CD4-positive, alpha-beta T cell treated with Interleukin-4 for 1 hour (primary cell): Measurements from ENCODE around the gene SLC25A28.
A peak's percentile ranks its signal among the peaks of the same experiment; 100 is the strongest.
"Not testable (repeated sequence)": the region's sequence is repeated elsewhere in the genome, so short reads cannot be mapped to it uniquely, and the experiment has no call there.

Experiments used
- DNase-seq, 2 donors: peaks; one replicate each; pipeline ENCODE4 v3.0.0-alpha.2; 2020 to 2022

The SLC25A28 gene

GRCh38 chr10:99625124-99625523 lies 4.9 kb upstream of the SLC25A28 start:
- not testable (repeated sequence) for DNase-seq

DNA sequence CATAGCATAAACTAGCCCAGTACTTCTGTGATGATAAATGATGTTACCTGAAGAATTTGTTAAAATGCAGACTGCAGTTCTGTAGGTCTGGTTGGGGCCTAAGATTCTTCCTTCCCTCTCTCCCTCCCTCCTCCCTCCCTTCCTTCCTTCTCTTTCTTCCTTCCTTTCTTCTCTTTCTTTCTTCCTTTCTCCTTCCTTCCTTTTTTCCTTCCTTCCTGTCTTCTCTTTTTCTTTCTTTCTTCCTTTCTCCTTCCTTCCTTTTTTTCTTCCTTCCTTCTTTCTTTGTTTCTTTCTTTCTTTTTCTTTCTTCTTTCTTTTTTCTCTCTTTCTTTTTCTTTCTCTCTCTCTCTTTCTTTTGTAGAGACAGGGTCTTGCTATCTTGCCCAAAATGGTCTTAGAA lies 3.7 kb upstream of the SLC25A28 start:
- no peak for DNase-seq

- no peak for DNase-seq
Observed at GRCh38 chr10:99621454-99622251, 1.4 kb upstream of the SLC25A28 start.

- peak; percentile 80 to 85 for DNase-seq
Observed at GRCh38 chr10:99620711-99621453, 643 bp upstream of the SLC25A28 start.

DNA sequence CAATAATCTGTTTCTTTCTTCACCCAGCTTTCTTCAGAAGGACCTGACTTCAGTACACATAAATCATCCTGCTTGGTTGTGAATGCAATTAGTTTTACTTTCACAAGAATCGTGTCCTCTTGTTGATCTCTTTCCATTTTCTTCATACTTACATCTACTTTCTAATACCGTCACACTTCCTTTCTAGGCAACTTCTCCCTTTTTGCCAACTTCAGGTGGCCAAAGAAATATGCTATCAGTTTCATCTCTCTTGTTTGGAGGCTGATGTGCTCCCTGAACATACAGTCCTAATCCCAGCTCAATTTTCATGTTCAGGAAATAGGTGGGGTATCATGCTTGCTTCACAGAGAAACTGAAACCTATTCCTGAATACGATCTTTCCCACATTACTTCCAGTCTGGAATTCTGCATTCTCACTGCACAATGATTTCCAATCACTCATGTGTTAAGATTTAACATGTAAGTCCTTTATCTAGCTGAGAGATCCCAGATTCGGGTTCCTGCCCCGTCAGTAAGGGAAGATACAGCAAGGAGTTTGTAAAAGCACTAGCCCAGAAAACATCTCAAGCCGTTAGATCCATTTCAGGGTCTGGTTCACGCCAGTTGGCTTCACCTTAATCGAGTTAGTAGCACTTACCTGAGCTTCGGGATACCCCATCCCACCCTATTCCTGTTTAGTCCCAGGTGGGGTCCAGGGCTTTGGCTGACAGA lies 994 bp downstream of the SLC25A28 start:
- peak in 1 of 2 donors; percentile 37 for DNase-seq

DNA sequence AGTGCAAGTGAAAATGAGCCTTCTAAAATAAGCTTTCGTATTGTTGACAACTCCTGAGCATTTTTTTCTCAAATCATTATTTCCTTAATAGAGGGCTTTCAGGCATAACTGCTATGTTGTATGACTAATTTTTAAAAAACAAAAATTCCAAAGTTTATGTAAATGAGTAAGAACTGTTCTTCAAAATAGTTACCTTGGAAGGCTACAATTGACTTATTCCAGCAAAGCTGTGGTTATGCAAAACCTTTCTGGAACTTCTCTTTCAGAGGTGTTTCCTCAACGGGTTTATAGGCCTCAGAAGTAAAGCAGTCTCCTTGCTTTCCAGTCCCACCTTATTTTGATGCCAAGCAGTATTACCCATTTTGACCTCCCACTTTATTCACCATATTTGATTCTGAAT lies 2.5 kb downstream of the SLC25A28 start:
- no peak for DNase-seq

DNA sequence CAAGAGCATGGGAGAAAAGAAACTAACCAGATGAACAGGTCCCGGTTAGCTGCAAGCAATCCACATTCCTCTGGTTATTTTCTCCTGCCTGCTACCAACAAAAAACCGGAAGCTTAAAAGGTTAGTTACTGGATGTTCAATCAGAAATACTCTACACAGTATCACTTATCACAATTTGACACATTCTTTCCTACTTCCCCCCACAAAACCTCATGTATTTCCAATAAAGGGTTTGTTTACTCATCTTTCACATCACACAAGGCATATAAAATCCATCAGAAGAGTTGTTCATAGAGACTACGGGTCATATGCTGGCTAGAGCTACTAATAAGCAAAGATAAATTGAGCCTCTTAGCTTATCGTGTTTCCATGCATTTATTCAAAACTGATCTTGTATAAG lies 4.8 kb downstream of the SLC25A28 start:
- DNase-seq, result no peak

DNA sequence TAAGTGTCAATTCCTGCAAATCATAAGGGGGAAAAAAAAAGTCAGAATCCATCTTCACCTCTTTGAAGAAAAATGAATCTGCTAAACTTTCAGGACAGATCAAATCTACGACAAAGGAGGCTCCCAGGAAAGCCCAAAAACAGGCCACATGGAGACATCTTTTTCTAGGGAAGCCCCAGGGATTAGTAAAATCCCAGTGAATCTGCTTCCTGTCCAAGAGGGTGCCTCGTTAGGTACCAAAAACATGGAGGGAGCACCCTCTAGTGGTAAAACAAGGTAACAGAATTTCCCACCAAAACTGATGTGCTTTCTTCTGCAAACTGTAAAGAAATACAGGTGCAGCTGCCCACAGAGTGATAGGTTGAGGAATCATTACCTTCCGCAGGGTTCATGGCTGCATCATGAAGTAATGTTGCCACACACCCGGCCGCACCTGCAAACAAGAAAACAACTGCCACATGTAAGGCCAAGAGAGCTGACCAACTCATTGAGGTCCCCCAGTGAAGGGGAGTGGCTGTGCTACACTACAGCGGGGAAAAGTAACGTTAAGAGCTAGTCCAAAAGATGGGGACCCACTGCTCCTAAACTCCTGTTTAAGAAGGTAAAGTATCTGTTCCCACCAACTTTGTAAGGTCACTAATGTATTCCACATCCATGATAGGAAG lies 7.9 kb downstream of the SLC25A28 start:
- DNase-seq, result peak in 1 of 2 donors; percentile 68

DNA sequence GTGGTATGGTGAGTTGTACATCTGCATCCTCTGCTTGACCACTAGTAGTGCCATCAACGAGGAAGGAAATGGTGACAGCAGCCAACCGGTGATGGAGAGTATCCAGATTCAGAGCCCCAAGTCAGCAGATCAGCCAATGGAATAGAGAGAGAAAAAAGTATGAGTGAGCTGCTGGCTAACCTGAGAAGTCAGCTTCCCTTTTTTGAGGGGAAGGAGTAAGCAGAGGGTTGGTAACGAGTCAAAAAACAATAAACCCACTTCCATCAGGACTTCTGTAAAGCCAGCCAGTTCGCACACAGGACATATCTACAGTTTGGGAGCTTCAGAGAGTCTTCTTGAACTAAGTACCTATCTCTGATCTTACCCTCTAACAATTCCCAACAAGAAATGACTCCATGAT lies 8.9 kb downstream of the SLC25A28 start:
- DNase-seq, result no peak

DNA sequence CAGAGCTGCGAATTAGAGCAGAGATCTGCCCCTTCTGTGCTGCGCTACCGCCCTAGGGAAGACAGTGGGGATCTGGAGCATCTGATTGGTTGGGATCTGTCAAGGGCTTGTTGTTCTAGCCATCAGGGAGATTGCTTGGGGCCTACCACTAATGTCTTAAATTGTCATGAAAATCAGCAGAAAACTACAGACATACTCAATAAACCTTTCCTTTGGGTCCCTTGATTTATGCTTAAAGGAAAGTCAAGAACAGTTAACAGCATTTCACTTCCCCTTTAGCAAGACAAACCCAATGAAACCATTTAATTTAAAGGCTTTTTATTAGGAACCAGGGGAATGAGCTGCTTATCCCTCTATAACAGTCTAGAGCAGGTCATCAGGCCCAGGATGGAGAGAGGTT lies 10.0 kb downstream of the SLC25A28 start:
- DNase-seq, result no peak

- no peak for DNase-seq
Observed at GRCh38 chr10:99609186-99609585, 11.1 kb downstream of the SLC25A28 start.

- no peak for DNase-seq
Observed at GRCh38 chr10:99605351-99605750, 14.9 kb downstream of the SLC25A28 start.

DNA sequence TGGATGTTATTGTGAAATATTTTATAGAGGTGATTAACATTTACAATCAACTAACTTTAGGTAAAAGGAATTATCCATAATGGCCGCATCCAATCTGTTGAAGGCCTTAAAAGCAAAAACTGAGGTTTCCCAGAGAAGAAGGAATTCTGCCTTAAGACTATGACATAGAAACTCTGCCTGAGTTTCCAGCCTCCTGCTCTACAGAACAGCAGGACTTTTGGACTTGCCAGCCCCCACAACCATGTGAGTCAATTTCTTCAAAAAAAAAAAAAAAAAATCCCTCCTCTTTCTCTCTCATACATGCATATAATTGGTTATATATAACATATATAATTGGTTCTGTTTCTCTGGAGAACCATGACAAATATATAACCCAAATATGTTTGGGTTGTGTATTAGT lies 15.4 kb downstream of the SLC25A28 start:
- no peak for DNase-seq

GRCh38 chr10:99598781-99599509 lies 21.3 kb downstream of the SLC25A28 start:
- no peak for DNase-seq

DNA sequence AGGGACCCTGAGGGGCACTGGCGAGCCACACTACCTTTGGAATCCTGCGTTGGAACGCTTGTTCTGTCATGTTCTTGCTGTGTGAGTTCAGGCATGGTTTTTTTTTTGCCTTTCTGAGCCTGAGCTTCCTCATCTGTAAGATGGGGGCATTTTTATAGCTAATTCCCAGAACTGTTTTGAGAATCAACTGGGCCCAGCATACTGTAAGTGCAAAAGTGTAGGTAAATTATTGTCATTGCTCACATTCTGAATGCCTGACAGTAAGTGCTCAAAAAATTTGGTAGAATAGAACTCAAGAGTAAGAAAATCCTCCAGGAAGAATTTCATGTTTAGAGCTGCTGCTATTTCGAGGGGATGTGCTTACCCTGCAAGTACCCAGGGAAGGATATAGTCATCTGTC lies 22.2 kb downstream of the SLC25A28 start:
- DNase-seq, result no peak

DNA sequence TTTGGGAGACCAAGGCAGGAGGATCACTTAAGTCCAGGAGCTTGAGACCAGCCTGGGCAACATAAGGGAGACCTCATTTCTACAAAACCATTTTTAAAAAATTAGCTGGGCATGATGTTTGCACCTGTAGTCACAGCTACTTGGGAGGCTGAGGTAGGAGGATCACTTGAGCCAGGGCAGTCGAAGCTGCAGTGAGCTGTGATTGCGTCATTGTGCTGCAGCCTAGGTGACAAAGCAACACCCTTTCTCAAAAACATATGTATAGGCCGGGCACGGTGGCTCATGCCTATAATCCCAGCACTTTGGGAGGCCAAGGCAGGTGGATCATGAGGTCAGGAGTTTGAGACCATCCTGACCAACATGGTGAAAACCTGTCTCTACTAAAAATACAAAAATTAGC lies 23.5 kb downstream of the SLC25A28 start:
- not testable (repeated sequence) for DNase-seq

DNA sequence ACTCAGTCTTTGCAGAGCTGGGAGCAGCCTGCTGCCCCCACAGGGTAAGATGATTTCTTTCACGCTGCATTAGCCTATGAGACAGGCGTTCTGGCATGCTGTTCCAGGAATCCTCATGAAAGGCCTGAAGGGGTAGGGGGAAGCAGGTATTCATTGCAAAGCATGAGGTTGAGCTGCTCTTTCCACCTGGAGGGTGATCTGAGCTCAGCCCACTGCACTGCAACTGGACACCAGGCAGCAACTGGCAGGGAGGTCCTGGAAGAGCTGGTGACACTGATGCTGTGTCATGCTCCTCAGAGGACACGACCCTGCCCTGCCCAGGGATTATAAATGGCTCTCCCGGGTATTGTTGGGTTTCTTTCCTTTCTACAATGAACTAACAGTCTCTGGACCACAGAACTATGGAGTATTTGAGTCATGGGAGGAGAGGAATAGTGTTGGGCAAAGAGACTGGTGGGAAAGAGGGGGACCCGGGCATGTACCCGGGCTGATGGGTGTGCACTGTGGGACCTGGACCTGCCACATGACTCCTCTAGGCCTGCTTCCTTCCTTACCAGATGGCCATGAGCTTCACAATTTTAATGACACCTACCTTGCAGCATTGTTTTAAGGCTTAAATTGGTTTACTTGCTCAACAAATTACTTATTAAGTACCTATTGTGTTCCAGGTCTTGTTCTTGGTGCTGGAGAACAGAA lies 24.3 kb downstream of the SLC25A28 start:
- DNase-seq, result no peak

DNA sequence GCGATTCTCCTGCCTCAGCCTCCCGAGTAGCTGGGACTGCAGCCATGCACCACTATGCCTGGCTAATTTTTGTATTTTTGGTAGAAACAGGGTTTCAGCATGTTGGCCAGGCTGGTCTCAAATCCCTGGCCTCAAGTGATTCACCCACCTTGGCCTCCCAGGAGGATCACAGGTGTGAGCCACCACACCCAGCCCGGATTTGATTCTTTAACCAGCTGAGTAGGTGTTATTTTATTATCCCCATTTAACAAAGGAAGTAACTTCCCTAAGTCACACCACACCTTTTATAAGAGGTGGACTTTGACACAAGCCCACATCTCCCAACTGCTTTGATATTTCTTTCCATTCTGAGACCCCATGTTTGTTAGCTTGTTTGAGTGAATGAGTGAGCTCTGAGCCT lies 25.0 kb downstream of the SLC25A28 start:
- no peak for DNase-seq

DNA sequence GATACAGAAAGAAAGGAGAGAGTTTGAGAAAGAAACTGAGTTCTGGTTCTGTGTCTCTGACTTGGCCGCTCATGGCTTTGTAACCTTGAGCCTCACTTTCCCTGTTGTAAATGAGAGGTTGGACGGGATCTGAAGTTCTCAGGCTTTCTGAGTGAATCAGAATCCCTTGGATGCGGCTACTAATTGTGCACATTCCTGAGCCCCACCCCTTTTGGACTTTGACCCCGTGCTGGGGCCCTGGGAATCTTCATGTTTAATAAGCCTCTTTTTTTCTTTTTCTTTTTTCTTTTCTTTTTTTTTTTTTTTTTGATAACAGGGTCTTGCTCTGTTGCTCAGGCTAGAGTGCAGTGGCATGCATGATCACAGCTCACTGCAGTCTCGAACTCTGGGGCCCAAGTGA lies 26.9 kb downstream of the SLC25A28 start:
- no peak for DNase-seq

- no peak for DNase-seq
Observed at GRCh38 chr10:99590799-99591198, 29.4 kb downstream of the SLC25A28 start.

- DNase-seq, result no peak
Observed at GRCh38 chr10:99583687-99584086, 36.6 kb downstream of the SLC25A28 start.

DNA sequence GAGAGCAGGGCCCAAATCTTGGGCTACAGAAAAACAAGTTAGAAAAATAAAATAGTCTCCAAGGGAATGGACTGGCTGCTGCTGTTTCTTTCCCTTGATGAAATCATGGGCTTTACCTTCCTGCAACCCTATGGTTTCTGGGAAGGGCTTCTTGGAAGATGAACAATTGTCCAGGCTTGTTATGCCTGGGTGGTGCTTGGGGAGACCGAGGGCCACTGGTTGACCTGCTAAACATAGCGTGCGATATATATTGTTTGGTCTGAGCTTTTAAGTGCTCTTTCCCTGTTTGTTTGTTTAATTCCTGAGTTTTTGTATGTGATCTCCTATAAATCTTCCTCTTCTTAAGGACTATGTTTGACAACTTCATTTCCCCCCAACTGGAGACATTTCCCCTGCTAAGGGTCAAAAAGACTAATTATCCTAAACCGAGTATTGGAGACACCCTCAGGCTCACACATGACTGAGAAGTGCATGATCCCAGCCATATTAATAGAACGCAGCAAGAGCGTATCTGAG lies 37.9 kb downstream of the SLC25A28 start:
- DNase-seq, result no peak
